GM13976 (cell line): ENCODE data around the gene KCTD10.
"Not testable (repeated sequence)": the region's sequence is repeated elsewhere in the genome, so short reads cannot be mapped to it uniquely, and the experiment has no call there.

ENCODE experiments used
- DNase-seq: peaks from one replicate; pipeline ENCODE4 v3.0.0; 2012; ENCODE audit warnings: low spot score
- in situ Hi-C: fragments of 300-500 bp; cut with MboI; formaldehyde crosslinking; loops from one replicate; pipeline ENCODE4 v1.12.0; 2022; ENCODE audit warnings: low sequenced_read_pairs, mixed read lengths, inconsistent platforms; ENCODE audit not compliant: unreplicated experiment
- TF ChIP-seq, protein P1 (sequence below): IDR thresholded peaks from 2 replicates; pipeline ENCODE4 v1.5.1; 2012; ENCODE audit warnings: borderline replicate concordance, mild to moderate bottlenecking; ENCODE audit not compliant: insufficient read depth; ENCODE audit errors: extremely low read depth, missing control alignments, control extremely low read depth

The KCTD10 gene

DNA sequence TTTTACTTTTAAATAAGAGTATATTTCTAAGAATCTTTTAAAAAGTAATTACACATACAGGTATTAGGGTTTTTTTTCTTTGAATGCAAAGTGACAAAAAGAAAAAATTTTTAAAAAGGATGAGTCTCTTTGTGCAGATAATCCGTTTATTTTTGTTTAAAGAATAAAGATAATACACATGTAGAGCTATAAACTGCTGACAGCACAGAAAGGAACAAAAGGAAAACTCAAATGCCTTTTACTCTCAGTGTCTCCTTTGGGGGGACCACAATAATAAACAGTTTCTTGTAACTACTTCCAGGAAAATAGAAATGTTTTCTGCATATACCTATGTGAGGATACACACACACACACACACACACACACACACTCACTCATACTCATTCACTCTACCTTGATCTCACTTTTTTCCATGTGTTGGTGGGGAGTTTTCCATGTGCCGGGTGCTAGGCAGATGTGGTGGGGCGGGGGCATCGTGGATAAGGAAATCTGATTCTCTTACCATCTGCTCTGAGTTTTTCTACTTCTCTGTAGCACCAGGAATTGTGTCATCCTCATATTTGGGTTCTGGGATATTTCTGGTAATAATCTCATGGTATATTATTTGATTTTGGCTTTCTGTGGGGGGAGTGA is 58.1 kb downstream of the KCTD10 start:
- in situ Hi-C loops, result no loop called here
- TF ChIP-seq, protein P1, sequence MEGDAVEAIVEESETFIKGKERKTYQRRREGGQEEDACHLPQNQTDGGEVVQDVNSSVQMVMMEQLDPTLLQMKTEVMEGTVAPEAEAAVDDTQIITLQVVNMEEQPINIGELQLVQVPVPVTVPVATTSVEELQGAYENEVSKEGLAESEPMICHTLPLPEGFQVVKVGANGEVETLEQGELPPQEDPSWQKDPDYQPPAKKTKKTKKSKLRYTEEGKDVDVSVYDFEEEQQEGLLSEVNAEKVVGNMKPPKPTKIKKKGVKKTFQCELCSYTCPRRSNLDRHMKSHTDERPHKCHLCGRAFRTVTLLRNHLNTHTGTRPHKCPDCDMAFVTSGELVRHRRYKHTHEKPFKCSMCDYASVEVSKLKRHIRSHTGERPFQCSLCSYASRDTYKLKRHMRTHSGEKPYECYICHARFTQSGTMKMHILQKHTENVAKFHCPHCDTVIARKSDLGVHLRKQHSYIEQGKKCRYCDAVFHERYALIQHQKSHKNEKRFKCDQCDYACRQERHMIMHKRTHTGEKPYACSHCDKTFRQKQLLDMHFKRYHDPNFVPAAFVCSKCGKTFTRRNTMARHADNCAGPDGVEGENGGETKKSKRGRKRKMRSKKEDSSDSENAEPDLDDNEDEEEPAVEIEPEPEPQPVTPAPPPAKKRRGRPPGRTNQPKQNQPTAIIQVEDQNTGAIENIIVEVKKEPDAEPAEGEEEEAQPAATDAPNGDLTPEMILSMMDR, result no peak
- no peak for DNase-seq

DNA sequence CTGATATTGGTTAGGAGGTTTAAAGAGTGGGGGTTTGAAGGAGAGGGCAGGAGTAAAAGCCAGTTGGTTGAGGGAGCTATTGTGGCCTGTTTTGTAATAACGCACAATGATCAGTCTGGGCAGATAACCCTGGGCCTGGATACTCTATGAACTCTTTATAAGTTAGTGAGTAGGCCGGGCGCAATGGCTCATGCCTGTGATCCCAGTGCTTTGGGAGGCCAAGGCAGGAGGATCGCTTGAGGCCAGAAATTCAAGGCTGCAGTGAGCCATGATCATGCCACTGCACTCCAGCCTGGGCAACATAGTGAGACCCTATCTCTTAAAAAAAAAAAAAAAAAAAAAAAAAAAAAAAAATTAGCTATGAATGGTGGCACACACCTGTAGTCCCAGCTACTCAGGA is 71.0 kb downstream of the KCTD10 start:
- DNase-seq, in situ Hi-C loops: not testable (repeated sequence)

DNA sequence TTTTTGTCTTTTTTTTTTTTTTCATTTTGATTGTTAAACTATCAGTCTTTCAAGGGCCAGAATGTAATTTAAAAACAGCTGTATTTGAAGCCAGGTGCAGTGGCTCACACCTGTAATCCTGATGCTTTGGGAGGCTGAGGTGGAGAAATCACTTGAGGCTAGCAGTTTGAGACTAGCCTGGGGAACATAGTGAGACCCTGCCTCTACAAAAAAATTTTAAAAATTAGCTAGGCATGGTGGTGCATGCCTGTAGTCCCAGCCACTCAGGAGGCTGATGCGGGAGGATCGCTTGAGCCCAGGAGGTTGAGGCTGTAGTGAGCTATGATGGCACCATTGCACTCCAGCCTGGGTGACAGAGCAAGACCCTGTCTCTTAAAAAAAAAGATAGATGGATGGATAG is 72.3 kb downstream of the KCTD10 start:
- DNase-seq, in situ Hi-C loops: not testable (repeated sequence)
